ENCODE measurements around the gene MGST3. TPM values are rescaled to one million over a fixed set of nuclear protein-coding genes. Genes with fewer than 3 reads are reported as not detected.

The MGST3 gene
- total and polyA plus RNA-seq, 2 of the 13 experiments (the other 11 are each of a cell fraction or from before 2014, with no cell fraction given) = 59.7 to 61.2 TPM

DNA sequence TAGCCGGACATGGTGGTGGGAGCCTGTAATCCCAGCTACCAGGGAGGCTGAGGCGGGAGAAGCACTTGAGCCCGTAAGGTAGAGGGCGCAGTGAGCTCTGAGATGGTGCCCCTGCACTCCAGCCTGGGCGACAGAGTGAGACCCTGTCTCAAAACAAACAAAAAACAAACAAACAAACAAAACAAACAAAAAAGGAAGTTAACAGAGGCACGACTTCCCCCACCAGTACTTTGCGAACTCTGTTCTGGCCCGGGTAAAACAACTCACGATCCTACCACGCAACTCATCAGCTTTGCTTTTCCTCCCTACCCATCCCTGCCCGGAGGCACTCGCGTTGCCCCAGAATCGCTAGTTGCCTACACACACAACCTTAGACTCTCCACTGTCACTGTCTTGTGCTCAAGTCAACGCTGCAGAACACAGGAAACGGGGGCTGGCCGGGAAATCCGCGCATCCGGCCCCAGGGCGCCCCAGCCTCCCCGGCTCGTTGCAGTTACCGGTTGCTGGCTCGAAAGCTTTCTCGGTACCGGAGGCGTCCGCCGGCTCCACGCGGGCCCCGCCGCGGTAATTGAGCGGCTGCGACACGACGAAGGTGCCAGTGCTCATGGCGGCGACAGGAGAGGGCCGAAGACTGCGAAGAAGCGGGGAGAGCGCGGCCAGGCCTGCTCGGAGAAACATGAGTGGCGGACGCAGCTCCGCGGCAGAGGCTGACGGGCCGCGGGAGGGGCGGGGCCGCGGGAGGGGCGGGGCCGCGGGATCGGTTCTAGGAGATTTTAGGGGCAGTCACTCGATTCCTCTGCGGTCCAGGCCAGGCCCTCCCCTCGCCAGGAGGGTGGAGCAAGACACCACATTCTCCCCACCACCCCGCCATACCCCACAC lies 67.1 kb downstream of the MGST3 start, which contains the start of gene ALDH9A1 (continued):
- TF ChIP-seq ZBTB10 (CRISPR knock-in tag; IDR thresholded peaks at IDR 0.05; ENCODE audit: borderline replicate concordance) (no peak), ZNF101 (CRISPR knock-in tag; IDR thresholded peaks at IDR 0.05; ENCODE audit: borderline replicate concordance, low read depth) (no peak), ZNF644 (CRISPR knock-in tag; IDR thresholded peaks at IDR 0.05; ENCODE audit: low read depth) (no peak), POLR2G (IDR thresholded peaks at IDR 0.05; ENCODE audit: low read depth, low read length) (peak; percentile 81), ZNF543 (CRISPR knock-in tag; IDR thresholded peaks at IDR 0.05) (peak; percentile 76; the same call in 1 of the 2 replicates), ARHGAP35 (CRISPR knock-in tag; IDR thresholded peaks at IDR 0.05; ENCODE audit: borderline replicate concordance) (peak; percentile 50; the same call in 1 of the 2 replicates), ZNF431 (CRISPR knock-in tag; IDR thresholded peaks at IDR 0.05; ENCODE audit: borderline replicate concordance, low read depth) (no peak), MTA1 (CRISPR knock-in tag; IDR thresholded peaks at IDR 0.05; ENCODE audit: borderline replicate concordance) (no peak), MIXL1 (CRISPR knock-in tag; IDR thresholded peaks at IDR 0.05) (peak; percentile 50; the same call in 1 of the 2 replicates), SRY (CRISPR knock-in tag; IDR thresholded peaks at IDR 0.05) (peak; percentile 95), ZNF441 (CRISPR knock-in tag; IDR thresholded peaks at IDR 0.05; ENCODE audit: borderline replicate concordance) (peak; percentile 22; the same call in 1 of the 2 replicates), ZNF33A (CRISPR knock-in tag; IDR thresholded peaks at IDR 0.05; ENCODE audit: borderline replicate concordance) (no peak), UBTF (CRISPR knock-in tag; IDR thresholded peaks at IDR 0.05) (peak; percentile 82), ZFP82 (CRISPR knock-in tag; IDR thresholded peaks at IDR 0.05; ENCODE audit: borderline replicate concordance) (no peak), NCOR1 (IDR thresholded peaks at IDR 0.05; ENCODE audit: borderline replicate concordance, low read length) (no peak), GABPA (IDR thresholded peaks at IDR 0.05; ENCODE audit: low read depth, low read length) (peak; percentile 50), GABPA (CRISPR knock-in tag; IDR thresholded peaks at IDR 0.05; ENCODE audit: low read depth) (peak; percentile 71), ZNF160 (CRISPR knock-in tag; IDR thresholded peaks at IDR 0.05) (peak; percentile 76; the same call in 1 of the 2 replicates), ZNF773 (CRISPR knock-in tag; IDR thresholded peaks at IDR 0.05; ENCODE audit: borderline replicate concordance) (no peak; the same call in 1 of the 2 replicates), TBX2 (CRISPR knock-in tag; IDR thresholded peaks at IDR 0.05; ENCODE audit: borderline replicate concordance) (no peak; the same call in 1 of the 2 replicates), HMGXB4 (CRISPR knock-in tag; IDR thresholded peaks at IDR 0.05; ENCODE audit: borderline replicate concordance in 1 of 2, low read depth in 1 of 2) (peak; percentile 80 to 89; a peak in 3 of 4 replicates), ZFP1 (CRISPR knock-in tag; IDR thresholded peaks at IDR 0.05) (peak; percentile 32), MBD4 (IDR thresholded peaks at IDR 0.05; ENCODE audit: borderline replicate concordance, low read length) (no peak)
